T-helper 2 cell treated with Interferon-gamma antibody and Interleukin-4, amounts not matched to agents 100 ng/mL and 5 ng/mL, for 36 hours (primary cell): ENCODE data around the gene MST1. TPM values are rescaled to one million over a fixed set of nuclear protein-coding genes. Genes with fewer than 3 reads are reported as not detected.

Experiments used
- intact Hi-C: fragments of 100-400 bp; cut with micrococcal nuclease; formaldehyde crosslinking; loops from one replicate; pipeline ENCODE4 v1.15.1; 2023
- total RNA-seq: library from RNA; stranded (reverse); gene quantifications from 2 replicates; pipeline ENCODE4 v1.2.3, GENCODE V29; 2022

Gene MST1
- total RNA-seq, 1 donor from 2014 or later: 10.4 TPM

DNA sequence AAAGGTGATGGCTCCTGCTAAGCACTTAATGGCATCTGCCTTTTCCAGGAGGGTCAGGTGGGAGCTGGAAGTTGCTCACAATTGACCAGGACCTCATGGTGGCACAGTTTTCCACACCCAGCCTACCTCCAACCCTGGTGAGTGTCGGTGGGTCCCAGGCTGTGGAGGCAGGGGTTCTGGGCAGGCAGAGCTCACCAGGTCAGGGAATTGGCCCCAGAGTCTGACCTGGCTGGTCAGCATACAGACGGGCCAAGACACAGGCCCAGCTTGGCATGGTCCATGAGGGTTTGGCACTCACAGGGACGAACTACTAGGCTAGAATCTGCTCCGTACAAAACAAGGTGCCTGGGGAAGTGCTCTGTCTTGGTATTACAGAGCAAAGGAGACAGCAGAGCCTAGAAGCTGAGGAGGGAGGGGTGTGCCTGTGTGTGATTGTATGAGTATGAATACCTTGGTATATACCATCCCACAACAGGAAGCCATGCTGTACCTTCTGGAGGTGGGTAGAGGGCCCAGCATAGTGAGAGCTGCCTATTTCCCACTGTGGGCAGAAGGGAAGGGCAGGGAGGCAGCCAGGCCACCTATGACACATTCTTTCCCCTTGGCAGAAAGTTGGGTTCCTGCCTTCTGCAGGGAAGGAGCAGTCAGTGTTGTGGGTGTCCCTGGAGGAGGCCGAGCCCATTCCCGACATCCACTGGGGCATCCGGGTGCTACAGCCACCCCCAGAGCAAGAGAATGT, 8.6 kb downstream of the MST1 start:
- intact Hi-C loops: no loop called here

DNA sequence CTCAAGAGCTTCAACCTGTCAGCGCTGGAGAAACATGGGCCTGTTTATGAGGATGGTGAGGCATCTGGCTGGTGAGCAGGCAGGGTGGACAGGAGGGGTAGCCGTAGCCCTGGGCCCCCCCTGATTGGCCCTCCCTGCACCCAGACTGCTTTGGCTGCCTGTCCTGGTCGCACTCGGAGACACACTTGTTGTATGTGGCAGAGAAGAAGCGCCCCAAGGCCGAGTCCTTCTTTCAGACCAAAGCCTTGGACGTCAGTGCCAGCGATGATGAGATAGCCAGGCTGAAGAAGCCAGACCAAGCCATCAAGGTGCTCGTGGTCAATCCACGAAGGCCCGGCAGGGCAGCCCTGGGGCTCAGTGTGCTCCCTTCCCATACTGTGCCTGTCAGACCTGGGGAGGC, 13.4 kb downstream of the MST1 start:
- intact Hi-C loops: no loop called here

DNA sequence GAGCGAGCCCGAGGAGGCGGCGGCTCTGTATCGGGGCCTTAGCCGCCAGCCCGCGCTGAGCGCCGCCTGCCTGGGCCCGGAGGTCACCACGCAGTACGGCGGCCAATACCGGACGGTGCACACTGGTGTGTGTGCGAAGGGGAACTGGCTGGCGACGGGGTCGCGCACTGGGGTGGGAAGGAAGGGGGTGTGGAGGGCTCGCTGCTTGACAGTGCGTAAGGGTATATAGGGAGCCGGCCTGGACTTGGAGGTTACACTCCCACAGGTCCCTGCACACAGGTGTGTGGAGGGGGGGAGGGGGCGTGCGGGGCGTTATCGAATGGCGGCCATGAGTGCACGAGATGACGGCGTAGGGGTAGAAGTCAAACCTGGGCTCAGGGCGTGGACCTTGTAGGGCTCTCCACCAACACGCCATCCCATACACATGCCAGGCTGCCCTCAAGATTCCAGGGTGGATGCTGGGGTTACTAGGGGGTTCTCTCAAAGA, 14.7 kb downstream of the MST1 start:
- intact Hi-C loops: loop anchor here (1.0 to 5.0 kb wide), 6 partner anchors 15 to 563 kb away; partner anchors contain the start of genes AMIGO3, DAG1, GMPPB and GNAI2

DNA sequence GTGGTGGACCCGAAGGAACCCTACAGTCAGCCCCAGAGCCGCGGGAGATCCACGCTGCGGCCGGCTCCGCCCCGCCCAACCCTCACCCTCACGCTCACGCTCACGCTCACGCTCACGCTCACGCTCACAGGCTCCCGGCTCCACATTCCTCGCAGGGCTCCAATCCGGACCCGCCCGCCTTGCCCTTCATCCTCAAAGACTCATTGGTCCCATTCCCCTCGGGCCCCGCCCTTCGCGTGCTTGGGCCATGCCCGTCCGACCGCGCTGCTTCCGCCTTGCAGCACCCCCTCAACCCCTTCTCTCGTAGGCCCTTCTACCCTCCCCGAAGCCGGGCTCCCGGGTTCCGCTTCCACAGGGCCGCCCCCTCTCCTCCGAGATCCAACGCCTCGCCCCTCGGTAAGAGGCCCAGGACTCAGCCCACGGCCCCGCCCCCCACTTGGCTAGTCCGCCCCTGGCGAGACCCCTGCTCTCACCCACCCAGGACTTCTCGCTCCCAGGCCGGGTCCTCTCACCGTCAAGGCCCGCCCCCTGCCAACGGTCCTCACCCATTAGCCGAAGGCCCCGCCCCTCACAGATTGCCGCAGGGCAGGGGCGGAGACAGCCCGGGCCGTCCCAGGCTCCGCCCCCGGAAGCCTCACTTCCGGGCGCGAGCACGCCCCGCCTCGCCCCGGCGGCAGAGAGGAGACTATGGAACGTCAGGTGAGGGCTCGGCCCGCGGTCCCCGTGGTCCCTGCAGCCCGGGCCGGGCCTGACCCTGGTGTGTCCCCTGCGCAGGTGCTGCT, 15.4 kb downstream of the MST1 start, which contains the start of gene APEH:
Gene APEH, plus strand, starts transcription at position 637 of the 782 bp plus-strand sequence. Its CDS starts 51 bp downstream, at position 688.
- intact Hi-C loops: loop anchor here (1.0 to 5.0 kb wide), 6 partner anchors 15 to 563 kb away; partner anchors contain the start of genes AMIGO3, DAG1, GMPPB and GNAI2

DNA sequence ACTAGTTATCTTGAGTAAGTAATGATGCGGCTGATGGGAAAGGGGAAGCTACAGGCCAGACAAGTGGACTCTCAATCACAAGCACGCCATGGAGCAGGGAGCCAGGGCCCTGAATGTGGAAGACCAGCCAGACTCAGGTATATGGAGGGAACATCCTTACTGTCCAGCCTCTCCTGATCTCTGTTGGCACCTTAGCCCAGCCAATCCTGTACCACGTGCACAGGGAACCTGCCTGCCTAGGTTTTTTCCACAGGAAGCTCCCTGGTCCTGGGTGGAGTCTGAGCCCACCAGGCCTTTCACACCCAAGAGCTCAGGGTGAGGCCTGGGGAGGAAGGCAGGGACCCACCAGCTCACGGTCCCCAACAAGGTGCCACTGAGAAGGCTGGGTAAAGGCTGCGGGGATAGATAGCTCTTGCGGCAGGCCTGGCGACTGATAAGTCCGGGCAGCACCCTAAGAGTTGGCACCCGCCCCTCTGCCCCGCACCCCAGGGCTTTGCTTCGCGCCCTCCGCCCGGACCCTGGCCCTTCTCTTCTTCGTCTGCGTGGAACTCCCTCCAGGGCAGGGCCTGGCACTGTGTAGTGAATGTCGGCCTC, 16.1 kb downstream of the MST1 start:
- intact Hi-C loops: loop anchor here (5.0 kb wide), 3 partner anchors 201 to 564 kb away; partner anchors contain the start of genes DAG1, GNAI2 and USP4

DNA sequence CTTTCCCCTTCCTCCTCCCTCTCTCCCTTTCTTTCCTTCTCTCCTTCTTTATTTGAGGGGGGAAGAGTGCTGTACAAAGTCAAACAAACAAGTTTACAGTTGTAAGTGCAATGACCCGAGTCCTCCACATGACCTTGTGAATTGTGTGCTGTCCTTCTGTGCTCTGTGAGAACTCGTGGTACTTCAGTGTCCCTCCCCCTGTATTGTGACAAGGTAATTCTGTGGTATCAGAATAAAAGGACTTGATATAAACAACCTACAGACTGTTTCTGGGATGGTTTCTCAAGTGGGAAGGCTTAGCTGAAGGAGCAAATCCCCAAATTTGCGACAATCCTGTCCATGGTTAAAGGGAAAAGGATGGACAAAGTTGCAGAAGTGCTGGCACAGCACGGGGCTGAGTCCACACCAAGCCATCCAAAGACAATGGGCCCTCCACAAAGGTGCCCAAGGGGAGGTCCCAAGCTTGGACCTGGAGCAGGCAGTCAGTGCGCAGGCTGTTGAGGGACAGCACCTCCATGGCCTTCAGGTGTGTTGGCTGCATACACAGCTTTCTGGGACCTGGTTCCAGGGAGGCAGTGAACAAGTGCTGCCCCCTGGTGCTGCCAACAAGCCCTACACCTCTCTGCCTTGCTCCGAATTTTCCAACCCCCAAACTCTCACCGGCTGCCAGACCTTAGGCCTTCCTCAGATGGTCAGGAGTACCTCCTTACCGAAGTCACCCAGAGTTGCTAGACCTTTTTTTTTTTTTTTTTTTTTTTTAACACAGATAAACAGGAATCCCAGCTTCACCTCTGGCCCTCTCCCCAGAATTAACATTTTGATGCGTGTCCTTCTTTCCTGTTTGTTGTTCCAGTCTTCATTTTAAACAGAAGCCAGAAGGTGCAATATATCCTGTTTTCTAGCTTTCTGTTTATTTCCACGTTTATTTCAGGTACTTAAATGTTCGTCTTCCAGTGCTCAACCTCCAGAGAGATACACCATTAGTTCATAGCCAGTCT, 17.7 kb downstream of the MST1 start:
- intact Hi-C loops: loop anchor here (1.0 to 5.0 kb wide), 5 partner anchors 132 to 566 kb away; partner anchors contain the start of genes DAG1, GNAI2, TCTA and USP4

DNA sequence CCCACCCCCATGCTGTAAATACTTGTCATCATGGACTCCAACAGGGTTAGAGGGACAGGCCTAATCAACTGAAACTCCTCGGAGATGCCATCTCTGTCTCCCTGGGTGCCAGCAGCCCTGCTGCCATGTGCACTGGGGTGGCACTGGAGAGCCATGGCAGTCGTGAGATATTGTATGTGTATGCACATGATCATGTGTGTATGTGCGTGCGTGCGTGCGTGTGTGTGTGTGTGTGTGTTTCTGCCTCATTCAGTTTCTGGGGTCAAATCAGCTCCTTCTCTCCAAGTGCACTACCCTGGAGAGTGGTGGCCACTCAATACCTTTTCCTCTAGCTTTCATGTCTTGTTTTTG, 18.4 kb downstream of the MST1 start:
- intact Hi-C loops: loop anchor here (1.0 to 5.0 kb wide), 5 partner anchors 132 to 566 kb away; partner anchors contain the start of genes DAG1, GNAI2, TCTA and USP4

DNA sequence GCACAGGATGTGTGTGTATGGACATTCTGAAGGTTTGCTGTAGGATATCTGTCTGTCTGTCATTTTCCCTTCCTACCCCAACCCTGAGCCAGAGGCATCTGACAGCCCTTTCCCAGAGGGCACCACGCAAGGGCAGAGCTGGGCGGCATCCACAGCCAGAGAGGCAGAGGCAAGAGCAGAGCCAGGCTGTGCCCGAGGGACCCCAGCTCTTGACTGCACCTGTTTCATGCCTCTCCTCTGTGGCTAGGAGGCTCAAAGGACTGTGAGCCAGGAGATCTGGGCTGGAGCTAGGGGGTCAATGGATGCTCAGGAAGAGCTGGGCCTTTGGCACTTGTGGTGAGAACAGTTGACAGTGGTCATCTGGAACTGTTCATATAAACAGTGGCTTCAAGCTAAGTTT, 19.9 kb downstream of the MST1 start:
- intact Hi-C loops: no loop called here

DNA sequence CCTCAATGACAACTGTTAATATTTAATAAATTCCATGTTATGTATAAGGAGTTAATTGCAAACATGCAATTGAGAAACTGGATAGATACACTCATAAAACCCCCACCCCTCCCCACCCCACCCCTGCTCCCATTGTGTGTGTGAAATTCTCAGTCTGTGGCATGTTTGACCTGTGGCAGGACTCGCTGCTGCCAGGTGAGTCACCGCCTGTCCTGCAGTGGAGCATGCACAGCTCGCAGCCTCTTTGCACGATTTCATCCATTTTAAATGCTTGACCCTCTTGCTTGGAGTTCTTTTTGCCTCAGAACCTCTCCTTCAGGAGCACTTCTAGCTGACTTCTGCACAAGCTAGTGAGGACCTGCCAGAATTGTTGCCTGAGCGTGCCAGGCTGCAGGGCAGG, 20.4 kb downstream of the MST1 start:
- intact Hi-C loops: no loop called here

DNA sequence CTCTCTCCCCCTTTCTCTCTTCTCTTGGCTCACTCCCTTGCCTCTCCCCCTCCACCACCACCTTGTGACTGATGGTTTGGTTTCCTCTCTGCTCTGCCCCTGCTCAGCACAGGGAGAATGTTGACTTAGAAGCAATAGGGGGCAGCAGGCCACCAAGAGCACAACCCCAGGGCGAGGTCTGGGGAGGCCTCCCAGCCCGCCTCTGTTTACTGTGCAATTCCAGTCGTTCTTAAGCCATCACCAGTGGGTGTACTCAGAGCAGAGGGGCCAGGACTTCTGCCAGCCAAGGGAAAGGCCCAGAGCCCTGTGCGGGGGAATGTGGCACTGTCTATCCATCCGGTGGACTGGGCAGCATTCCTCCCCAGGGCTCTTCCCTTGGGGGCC, 20.9 kb downstream of the MST1 start:
- intact Hi-C loops: no loop called here

DNA sequence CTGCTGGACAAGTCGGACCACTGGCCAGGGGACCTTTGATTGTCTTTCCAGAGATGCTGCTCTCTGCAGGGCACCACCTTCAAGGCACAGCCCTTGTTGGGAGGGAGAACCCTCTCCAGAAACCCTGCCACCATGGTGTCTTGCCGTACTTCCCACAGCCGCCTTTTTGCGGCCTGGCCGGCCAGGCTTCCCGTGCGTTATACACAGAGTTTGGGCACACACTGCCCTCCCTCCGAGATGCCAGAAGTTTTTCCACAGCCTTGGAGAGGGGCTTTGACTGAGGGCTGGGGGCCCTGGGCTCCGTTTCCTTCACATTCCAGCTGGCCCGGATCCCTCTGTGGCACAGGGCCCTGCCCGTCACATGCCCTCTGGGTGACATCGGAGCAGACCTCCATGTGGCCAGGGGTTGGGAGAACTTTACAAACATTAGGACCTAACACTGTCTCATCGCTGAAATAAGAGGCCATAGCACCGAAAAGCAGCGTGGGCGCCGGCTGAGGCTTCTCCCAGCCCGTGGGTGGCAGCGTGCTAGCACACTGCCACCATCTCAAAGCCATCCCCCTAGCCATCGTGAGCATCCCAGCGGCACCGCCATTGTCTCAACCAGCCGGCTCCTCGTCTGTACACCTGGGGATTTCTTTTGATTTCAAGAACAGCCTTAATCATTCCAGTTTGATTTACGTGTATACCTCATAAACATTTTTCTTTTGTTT, 21.4 kb downstream of the MST1 start:
- intact Hi-C loops: no loop called here

DNA sequence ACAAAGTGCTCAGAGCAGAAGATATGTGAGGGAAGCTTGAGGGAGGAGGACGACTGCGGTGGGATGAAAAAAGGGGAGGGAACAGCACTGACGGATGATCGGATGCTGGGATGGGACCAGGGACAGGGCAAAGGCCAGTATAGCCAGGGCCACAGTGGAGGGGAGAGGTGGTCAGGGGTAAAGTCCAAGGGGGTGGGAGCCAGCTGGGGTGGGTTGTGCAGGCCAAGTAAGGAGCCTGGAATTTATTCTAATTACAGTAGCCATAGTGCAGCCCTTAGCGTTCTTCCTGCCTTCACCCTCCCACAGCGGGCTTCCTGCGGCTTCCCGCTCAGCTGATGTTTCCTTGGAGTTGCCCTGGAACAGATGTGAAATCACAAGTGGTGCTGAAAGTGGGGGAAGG, 22.7 kb downstream of the MST1 start:
- intact Hi-C loops: no loop called here

DNA sequence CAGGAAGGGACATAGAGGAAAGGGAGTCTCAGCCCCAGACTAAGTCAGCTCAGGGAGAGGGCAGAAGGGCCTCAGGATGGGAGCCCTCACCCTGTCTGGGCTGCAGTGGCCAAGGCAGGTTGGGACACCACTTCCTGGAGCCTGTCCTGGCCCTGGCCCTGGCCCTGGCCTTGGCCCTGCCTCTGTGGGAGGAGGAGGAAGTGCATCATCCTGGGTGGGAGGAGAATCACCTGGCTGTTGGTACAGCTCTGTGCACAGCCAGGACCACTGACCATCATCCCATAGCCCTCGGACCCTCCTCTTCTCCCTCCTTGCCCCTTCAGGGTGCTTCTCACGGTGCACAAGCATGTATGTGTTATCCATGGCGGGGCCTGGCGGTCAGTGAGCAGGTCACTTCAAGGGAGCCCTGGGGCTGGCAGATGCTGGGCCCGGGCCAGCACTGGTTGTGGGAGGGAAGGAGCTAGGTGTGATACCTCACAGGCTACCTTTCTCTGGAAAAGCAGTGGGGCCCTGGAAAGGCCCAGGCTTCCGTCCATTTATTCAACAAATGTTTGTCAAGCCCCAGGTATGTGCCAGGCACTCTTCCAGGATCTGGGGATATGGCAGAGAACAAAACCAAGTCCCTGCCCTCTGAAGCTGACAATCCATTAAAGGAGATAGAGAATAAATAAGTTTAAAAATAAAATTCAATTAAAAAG, 23.3 kb downstream of the MST1 start:
- intact Hi-C loops: no loop called here

DNA sequence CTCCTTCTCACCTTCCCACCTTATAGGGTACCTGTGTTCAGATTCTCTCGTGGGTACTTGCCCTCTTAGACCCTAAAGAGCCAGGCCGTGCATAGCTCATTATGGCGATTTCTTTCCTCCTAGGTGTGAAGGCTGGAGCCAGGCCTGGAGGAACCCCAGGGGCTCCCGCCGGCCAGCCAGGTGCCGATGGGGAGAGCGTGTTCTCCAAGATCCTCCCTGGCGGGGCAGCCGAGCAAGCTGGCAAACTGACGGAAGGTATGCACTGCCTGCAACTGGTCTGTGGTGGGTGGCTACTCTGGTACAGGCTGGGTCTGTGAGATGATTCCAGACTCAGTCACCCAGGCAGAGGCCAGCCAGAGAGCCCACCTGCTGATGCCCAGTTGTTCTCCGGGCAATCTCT, 25.0 kb downstream of the MST1 start:
- intact Hi-C loops: no loop called here

DNA sequence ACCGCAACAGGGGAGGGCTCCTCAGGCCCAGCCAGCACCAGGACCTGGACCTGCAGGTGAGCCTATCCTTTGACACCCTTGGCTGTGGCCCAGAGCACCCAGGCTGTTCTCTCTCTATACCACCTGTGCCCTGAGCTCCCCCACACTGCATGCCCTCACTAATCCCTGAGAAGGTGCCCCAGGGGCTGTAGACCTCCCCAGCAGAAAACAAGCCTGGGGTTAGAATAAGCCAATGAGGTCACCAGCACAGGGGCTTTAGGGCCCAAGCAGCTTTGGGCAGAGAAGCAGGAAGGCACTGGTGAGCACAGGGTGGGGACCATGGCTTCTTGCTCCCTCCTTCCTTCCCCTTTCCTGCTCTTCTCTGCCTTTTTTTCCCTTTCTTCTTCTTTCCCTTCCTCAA, 25.4 kb downstream of the MST1 start:
- intact Hi-C loops: no loop called here

DNA sequence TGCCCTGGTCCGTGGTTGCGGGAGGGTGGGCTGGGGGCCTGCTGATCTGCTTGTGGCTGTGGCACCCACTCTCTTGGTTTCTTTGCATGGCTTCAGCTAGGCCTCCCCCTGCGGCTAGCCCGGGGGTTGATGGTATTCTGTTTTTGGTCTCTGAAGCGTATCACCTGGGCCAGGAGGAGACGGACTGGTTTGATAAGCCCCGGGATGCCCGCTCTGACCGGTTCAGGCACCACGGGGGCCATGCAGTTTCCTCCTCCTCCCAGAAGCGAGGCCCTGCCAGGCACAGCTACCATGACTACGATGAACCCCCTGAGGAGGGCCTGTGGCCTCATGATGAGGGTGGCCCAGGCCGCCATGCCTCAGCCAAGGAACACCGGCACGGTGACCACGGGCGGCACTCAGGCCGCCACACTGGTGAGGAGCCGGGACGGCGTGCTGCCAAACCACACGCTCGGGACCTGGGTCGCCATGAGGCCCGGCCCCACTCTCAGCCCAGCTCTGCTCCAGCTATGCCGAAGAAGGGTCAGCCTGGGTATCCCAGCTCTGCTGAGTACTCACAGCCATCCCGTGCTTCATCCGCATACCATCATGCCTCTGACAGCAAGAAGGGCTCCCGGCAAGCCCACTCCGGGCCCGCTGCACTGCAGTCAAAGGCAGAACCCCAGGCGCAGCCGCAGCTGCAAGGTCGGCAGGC, 26.4 kb downstream of the MST1 start:
- intact Hi-C loops: no loop called here

DNA sequence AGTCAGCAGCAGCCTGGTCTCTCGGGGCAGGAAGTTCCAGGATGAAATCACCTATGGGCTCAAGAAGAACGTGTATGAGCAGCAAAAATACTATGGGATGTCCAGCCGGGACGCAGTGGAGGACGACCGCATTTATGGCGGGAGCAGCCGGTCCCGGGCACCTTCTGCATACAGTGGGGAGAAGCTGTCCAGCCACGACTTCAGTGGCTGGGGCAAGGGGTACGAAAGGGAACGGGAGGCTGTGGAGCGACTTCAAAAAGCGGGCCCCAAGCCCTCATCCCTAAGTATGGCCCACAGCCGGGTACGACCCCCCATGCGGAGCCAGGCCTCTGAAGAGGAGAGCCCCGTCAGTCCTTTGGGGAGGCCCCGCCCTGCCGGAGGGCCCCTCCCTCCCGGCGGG, 27.3 kb downstream of the MST1 start:
- intact Hi-C loops: no loop called here

DNA sequence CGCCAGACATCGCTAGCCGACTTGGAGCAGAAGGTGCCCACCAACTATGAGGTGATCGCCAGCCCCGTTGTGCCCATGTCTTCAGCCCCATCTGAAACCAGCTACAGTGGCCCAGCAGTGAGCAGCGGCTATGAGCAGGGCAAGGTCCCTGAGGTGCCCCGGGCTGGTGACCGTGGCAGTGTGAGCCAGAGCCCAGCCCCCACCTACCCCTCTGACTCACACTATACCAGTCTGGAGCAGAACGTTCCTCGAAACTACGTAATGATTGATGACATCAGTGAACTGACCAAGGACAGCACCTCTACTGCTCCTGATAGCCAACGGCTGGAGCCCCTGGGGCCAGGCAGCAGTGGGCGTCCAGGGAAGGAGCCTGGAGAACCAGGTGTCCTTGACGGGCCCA, 28.0 kb downstream of the MST1 start:
- intact Hi-C loops: no loop called here

DNA sequence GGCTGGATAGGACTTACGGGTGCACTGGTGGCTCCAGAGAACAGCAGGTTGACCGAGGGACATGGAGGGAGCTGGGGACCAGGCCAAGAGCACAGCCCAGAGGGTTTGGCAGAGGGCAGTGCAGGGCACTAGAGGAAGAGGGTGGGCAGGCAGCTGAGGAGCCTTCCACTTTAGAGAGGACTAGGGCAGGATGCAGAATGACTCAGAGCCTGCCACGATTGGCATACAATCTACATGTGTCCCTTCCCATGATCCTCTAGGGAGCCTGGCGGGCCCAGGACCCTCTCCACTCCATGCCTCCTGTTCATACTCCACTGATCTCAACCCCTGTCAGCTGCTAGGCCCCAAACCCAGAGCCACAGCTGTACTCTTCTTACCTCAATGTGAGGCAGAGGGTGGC, 29.5 kb downstream of the MST1 start:
- intact Hi-C loops: no loop called here
